Dermis blood vessel endothelial cell (primary cell): ENCODE measurements around the gene PYROXD2. TPM values are rescaled to one million over a fixed set of nuclear protein-coding genes. Genes with fewer than 3 reads are reported as not detected.
"Not testable (repeated sequence)": the region's sequence is repeated elsewhere in the genome, so short reads cannot be mapped to it uniquely, and the experiment has no call there.

Experiments used
- DNase-seq: peaks from one replicate; pipeline ENCODE4 v3.0.0; 2010
- total RNA-seq: library from RNA; depleted of rRNA; stranded (reverse); fragments of >200 nt; gene quantifications from 2 replicates; pipeline ENCODE4 v1.2.3, GENCODE V29; 2014

Gene PYROXD2
- total RNA-seq, 1 donor from 2014 or later: 3.6 TPM

DNA sequence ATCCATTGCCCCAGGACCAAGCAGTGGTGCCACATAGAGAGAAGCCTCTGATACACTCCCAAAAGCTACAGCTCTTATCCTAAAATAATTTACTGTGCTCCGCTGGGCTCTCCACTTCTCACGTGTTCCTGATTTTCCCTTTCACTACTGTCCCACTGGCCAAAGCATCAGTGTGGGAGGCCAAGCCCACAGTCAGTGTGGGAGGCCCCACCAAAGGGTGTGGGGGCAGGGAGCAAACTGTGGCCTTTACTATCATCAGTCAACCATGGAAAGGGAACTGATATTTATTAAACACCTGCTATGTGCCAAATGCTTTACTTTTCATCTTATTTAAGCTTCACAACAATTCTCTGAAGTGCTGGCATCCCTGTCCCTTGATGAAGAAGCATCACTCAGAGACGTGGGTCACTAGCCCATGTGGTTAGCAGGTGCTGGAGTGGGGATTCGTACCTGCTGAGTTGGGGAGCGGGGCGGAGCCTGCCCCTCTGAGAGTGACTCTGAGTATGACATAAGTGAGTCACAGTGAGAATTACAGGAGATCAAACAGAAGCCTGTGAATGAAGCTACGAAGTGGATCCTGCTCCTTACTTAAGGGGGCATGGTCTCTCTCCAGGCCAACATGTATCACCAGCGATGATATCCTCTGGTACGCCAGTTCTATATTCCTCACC lies 50.4 kb downstream of the PYROXD2 start:
- DNase-seq: no peak

DNA sequence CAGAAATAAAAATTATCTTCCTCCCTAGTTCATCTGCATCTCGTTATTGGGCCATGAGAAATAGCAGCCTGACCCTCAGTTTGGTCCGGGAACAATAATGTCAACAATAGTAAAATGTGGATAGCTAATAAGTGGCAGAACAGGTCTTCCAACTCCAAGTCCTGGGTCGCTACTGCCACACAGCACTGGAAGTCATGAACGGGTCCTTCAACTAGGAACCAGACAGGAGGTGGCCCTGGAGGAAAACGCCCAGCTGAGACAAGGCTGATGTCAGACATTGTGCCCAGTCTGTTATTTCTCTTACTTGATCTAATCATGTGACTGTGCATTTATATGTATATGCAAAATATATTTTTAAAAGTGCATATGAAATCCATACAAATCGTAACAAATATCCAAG lies 51.8 kb downstream of the PYROXD2 start:
- DNase-seq: no peak

DNA sequence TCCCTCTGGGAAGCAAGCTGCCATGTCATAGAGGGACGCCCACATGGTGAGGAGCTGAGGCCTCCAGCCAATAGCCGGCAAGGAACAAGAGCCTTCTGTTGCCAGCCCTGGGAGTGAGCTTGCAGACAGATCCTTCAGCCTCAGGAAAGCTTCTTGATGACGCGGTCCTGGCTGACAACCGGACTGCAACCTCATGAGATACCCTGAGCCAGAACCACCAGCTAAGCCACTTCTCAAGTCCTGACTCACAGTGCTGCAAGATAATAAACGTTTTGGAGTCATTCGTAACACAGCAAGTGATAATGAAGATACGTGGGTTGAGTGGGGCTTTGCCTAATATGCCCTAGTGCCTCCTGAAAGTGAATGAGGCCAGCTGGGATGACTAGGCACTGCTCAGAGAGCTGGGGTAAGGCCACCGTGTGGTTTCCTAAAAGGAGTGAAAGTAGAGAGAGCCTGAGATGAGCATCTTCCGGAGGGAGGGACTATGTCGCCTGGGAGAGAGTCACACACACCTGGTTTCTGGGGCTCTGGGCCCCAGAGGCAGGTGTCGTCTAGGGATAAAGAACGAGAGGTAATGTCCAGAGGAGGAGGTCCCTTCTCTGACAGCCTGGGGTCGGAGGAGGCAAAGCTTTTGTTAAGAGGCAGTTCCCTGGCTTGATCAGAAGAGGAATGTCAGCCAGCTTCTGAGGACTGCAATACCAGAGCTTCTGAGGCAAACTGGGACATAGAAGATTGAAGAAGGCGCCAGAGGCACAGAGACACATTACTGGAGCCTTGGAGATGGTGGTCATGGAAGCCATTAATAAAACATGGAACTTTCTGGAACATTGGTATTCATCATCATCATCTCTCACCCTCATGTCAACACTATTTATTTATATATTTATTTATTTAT lies 53.6 kb downstream of the PYROXD2 start:
- DNase-seq: peak; percentile 59

DNA sequence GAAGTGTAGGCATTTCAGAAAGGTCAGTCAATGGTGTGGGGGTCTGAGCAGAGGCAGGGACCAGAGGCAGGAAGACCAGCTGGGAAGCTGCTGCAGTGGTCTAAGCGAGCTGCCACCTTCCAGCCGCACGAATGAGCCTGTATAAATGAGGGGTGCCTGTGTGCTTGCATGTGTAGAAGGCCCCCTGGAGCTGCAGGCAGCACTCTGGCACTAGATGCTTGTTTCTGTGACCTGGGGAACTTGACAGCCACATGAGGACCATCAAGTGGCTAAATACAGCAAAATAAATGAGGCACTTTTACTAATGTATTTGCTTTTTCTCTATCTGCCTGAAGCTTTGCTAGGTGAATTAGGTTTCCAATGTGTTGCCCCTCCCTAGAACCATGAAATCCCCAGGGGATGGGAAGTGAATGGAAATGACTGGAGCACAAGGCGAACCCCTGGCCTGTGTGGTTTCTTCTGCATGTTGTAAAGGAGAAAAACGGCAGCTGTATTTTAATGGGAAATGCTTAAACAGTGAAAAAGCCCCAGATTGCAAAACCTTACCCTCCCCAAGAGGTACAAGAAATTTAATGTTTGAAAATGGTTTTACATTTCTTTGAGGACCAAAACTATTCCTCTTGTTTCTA lies 57.7 kb downstream of the PYROXD2 start:
- DNase-seq: no peak

DNA sequence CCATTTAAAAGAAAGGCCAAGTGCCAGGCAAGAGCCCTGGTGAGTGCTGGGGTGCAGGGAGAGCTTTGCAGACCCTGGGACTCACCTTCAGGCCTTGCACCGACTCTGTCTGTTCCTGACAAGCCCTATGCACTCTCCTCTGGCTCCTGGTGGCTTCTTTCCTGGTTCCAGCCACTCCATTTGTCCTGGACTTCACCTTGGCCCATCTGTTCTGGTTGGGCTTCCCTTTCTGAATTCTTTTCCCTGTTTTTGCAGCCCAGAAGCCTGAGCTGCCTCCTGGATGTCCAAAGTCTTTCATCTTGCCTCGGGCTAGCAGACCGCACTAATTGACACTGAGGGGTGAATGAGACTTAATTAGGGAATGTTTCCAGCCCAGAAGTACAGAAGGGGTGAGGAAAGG lies 60.5 kb downstream of the PYROXD2 start:
- no peak for DNase-seq

DNA sequence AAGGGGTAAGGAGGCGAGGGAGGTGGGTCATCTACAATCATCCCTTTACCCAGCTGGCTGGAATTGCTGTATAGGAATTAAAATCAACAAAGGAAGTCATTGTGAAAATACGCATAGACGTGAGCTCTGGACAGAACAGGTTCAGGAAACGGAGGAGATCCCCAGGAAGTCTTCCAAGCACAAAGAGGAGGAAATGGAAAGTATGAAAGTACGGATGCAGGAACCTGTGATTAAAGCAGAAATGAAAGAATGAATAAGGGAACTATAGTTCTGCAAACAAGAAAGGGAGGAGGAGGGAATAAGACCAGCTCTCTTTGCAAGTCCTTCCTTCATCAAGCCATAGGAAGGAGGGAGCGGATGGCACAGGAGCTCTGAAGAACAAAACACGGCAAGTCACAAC lies 61.8 kb downstream of the PYROXD2 start:
- peak; percentile 47 for DNase-seq

DNA sequence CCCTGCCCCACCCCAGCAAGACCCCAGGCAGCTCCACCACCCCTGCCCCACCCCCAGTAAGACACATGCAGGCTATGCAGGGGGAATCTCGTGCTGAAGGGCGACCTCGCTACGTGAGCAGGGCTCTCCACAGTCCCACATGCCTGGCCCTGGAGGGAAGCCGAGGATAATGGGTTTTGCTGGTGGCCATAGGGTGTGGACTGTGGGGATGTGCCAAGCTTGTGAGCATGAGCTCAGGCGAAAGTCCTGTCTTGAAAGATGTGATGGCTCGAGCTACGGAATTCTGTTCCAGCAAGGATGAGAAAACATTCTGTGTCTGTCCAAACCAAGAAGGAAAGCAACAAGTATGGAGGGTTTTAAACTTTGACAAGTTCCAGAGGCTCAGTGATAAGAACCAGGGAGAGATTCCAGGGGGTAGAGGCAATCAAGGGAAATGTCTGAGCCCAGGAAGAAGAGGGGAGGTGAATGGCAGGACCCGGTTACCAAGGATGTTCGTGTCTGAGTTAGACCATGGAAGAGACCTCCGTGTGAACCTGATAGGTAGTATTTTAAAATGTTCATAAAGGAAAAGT lies 63.1 kb downstream of the PYROXD2 start:
- DNase-seq: no peak

DNA sequence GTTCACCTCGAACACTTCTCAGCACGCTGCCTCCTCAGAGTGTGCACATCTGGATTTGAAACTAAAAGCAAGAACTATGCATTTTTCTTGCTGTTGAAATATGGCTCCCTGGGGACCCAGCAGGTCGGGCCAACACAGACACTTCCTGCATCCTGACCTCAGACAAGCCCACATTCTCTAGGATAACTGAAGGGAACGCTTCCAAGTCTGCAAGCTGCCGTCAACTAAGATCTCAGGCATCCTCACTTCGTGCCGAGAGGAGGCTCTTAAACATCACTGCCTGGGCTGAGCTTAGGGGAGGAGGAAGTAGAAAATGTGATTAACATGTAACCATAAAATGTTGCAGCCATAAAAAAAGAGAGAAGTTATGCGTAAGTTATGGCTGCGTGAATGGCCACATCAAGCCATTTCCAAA lies 65.5 kb downstream of the PYROXD2 start:
- peak; percentile 49 for DNase-seq

DNA sequence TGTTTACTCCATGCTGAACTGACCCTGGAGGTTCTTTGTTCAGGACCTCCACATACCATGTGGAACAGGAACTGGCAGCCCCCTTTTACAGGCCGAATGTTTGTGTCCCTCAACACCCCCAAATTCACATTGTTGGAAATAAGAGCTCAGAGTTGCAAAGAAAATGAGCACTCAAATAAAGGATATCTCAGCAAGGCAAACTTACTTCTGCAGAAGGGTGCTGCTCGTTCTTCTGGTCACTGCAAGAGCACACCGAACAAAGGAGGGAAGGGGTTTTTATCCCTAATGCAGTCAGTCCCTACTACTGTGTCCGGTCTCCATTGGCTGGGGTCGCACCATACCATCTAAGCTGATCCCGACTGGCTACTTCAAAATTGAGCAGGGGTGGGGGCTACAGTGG lies 68.1 kb downstream of the PYROXD2 start:
- DNase-seq: no peak

DNA sequence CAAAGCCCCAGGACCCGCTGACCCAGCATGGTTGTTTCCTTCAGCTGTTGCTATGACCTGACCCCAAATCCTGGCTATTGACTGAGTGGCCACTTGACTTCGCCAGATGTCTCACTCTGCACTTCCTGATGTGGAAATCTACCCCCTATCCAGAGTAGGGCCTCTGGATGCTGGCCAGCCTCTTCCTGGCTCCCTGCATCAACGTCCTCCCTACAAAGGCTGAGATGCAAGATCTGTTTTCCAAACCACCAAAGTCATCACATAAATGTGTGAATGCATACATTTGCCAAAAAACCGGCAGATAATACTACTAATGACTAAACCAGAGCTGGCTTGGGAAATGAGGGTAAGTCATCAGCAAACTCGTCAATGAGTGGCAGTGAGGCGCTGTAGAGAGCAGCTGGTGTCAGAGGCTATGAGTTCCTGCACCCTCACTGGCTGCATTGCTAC lies 70.4 kb downstream of the PYROXD2 start:
- DNase-seq: peak; percentile 79

DNA sequence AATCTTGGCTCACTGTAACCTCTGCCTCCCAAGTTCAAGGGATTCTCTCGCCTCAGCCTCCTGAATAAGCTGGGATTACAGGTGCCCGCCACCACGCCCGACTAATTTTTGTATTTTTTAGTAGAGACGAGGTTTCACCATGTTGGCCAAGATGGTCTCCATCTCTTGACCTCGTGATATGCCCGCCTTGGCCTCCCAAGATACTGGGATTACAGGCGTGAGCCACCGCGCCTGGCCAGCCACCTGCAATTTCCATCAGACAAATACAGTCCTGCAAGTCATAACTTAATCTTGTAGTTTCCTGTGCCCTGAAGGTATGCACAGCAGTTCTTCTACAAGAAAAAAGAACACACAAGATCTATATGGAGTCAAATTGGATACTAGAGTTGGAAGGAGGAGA lies 73.3 kb downstream of the PYROXD2 start:
- DNase-seq: not testable (repeated sequence)

DNA sequence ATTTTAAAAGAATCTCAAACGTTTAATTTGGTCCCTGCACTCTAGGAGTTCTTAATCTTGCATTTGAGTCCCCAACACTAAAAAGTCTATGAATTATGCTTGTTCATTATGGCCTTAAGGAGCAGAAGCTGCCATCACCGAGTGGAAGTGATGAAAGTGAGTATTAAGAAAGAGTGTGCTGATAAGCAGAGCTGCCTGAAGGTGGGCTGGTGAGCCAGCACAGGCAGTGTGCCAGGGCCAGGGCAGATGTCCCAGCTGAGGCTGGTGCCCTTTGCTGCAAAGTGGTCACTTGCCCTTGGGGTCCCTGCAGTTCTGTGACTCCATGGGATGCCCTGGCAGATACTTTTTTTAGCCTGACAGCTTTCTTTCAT lies 74.1 kb downstream of the PYROXD2 start:
- DNase-seq: peak; percentile 16

DNA sequence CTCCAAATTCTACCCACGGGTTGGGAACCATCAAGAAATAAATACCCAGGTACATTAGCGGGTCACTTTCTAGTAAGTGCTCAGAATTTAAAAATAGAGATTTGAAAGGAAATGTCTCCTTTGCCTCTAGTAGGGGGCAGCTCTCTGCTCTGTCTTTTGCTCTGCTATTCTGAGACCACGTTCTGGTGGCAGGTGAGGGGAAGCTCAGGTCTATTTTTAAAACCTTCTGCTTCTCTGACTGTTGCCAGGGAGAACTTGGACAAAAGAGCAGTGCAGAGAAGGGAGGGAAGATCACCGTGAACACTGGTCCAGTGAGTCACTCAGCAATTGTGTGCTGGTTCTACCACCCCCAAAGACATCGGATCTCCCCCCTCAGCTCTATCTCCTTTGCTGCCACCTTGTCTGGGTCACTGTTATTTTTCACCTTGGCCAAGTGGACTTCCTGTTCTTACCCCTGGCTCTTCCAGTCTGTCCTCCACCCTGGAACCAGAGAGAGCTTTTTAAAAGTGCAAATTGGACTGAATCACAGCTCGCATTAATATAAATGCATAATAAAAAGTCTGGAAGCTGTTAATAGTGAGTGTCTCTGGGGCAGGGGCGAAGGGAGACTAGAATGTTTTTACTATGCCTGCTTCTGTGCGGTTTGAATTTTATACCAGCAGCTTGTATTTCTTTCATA lies 74.6 kb downstream of the PYROXD2 start:
- DNase-seq: peak; percentile 20

DNA sequence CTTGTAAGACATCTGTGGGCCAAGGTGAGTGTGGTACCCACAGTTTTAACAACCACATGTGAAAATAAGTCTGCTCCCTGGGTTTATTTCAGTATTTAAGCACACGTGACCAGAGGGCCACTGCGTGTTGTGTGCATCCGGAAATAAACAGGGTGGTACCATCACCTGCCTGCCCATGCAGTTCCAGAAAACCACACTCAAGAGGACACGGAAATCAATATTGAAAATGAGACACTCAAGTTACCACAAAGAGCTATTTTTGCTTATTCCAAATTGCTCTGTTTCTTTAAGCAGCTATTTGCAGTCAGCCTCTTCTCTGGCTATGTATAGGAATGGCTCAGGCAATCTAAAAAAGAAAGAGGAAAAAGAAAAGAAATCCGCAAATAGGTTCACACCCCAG lies 75.2 kb downstream of the PYROXD2 start:
- DNase-seq: no peak

DNA sequence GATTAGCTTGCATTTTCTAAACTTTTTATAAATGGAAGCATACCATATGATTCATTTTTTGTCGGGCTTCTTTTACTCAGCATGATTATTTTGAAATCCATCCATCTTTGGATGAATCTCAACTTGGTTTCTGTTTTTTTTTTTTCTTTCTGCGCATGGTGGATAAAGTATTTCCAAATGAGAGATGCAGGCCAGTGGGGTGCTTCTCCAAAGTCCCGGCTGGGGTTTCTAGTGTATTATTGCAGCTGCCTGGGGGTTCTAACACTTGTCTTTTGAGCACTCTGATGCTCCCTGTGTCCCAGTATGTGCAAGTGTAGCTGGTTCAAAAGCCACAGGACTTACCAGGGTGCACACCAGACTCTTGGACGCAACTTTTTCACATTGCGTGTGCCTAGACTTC lies 76.1 kb downstream of the PYROXD2 start:
- DNase-seq: no peak

DNA sequence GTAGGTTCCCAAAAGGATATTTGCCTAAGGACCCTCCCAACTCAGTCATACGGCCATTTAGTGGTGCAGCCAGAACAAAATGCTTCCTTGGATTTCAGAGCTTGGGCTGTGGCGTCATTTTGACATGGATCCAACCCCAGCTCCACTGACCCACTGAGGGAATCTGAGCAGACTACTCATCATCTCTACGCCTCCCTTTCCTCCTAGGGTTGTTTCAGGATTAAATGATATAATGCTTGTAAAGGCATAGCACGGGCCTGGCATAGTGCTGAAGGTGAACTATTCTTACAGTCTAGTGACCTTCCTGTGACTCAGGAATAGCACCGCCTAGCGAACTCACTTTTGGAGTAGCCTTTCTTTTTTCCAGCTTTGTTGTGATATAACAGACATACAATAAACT lies 76.7 kb downstream of the PYROXD2 start:
- peak; percentile 7 for DNase-seq

DNA sequence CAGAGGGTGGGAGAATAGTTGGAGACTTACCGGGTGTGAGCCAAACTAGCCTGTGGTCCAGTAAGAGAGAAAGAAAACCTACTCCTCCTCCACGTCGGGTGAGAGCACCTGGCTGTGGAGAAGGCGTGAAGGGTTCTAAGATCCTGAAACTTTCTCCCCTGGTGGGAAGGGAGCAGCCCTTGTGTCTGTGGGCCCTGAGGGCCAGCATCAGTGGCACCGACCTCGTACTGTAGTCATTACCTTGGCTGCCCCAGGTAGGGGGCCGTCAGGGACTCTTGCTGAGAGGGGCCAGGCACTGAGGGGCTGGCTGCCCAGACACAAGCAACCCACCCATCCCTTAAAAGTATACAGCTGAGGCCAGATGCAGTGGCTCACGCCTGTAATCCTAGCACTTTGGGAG lies 77.5 kb downstream of the PYROXD2 start:
- DNase-seq: no peak

Other genes starting within 250 kb of the PYROXD2 start
- gene LOXL4, start 147.0 kb downstream of the PYROXD2 start, total RNA-seq: 0.68 and 0.88 TPM in 2 replicates
- 24.8 and 32.7 TPM in 2 replicates for gene HPS1, start 31.8 kb upstream of the PYROXD2 start, total RNA-seq